ENCODE measurements around the gene MLX. TPM values are rescaled to one million over a fixed set of nuclear protein-coding genes. Genes with fewer than 3 reads are reported as not detected.

The MLX gene
- total RNA-seq, 1 experiment from 2014 or later: 37.5 TPM

- Mint-ChIP-seq H3K4me1 (ENCODE audit: low read depth, unreplicated experiment) (peaks cover 47% of the 10 kb centered on the region), H3K36me3 (ENCODE audit: insufficient read depth, unreplicated experiment) (peaks cover 13% of the 10 kb centered on the region), H3K27me3 (ENCODE audit: insufficient read depth, unreplicated experiment) (no peaks in the 10 kb centered on the region), H3K4me3 (ENCODE audit: unreplicated experiment) (no peak overlapping the region), H3K27ac (ENCODE audit: unreplicated experiment) (peak overlapping the region; percentile 45), H3K9me3 (ENCODE audit: unreplicated experiment) (no peaks in the 10 kb centered on the region)
- no peak for TF ChIP-seq CTCF (IDR thresholded peaks at IDR 0.05; ENCODE audit: insufficient read depth in 1 of 2, low read depth in 1 of 2, low read length in 1 of 2, severe bottlenecking in 1 of 2, unreplicated experiment in 1 of 2)
- DNase-seq: no peak
- POLR2A ChIA-PET: no interaction called here
- H3K4me3 ChIP-seq (ENCODE audit: low read depth, low read length): no peak overlapping the region
- BruUV-seq (replicated peaks): no TSS peak
- no peaks in the 10 kb centered on the region for H3K9me3 ChIP-seq
- intact Hi-C loops (cut with micrococcal nuclease; ENCODE audit: unreplicated experiment): no loop called here
- peaks cover 53% of the 10 kb centered on the region for H3K4me1 ChIP-seq
- H3K36me3 ChIP-seq (ENCODE audit: control insufficient read depth, insufficient read depth, low read length): peaks cover 1% of the 10 kb centered on the region; the same call in 1 of the 2 replicates
- no peaks in the 10 kb centered on the region for H3K27me3 ChIP-seq (replicated peaks; ENCODE audit: control insufficient read depth, insufficient read depth, low read length)
- CTCF ChIA-PET: no interaction called here
Observed at GRCh38 chr17:42525221-42525620, 41.7 kb upstream of the MLX start.

- Histone ChIP-seq H3K4me3 (ENCODE audit: low read depth, low read length) (no peak overlapping the region), H3K9me3 (no peaks in the 10 kb centered on the region), H3K27me3 (replicated peaks; ENCODE audit: control insufficient read depth, insufficient read depth, low read length) (no peaks in the 10 kb centered on the region), H3K4me1 (peaks cover 52% of the 10 kb centered on the region), H3K36me3 (ENCODE audit: control insufficient read depth, insufficient read depth, low read length) (peaks cover 1% of the 10 kb centered on the region; the same call in 1 of the 2 replicates)
- intact Hi-C loops (cut with micrococcal nuclease; ENCODE audit: unreplicated experiment): no loop called here
- Mint-ChIP-seq H3K4me3 (ENCODE audit: unreplicated experiment) (no peak overlapping the region), H3K27me3 (ENCODE audit: insufficient read depth, unreplicated experiment) (no peaks in the 10 kb centered on the region), H3K27ac (ENCODE audit: unreplicated experiment) (no peak overlapping the region), H3K4me1 (ENCODE audit: low read depth, unreplicated experiment) (peaks cover 47% of the 10 kb centered on the region), H3K9me3 (ENCODE audit: unreplicated experiment) (no peaks in the 10 kb centered on the region), H3K36me3 (ENCODE audit: insufficient read depth, unreplicated experiment) (peaks cover 13% of the 10 kb centered on the region)
- ChIA-PET POLR2A (no interaction called here), CTCF (no interaction called here)
- BruUV-seq (replicated peaks): no TSS peak
- DNase-seq: no peak
- TF ChIP-seq CTCF (IDR thresholded peaks at IDR 0.05; ENCODE audit: insufficient read depth in 1 of 2, low read depth in 1 of 2, low read length in 1 of 2, severe bottlenecking in 1 of 2, unreplicated experiment in 1 of 2): no peak
Observed at GRCh38 chr17:42526031-42526444, 40.9 kb upstream of the MLX start.

- ChIA-PET CTCF (interaction anchor here (0.6 to 1.3 kb wide), 22 partner anchors 8 to 1474 kb away, joined by 3 to 22 read pairs (median 5); partner anchors contain the start of genes CAVIN1, NAGLU, PSMC3IP and STAT3), POLR2A (no interaction called here)
- Histone ChIP-seq H3K4me3 (ENCODE audit: low read depth, low read length) (no peak overlapping the region), H3K36me3 (ENCODE audit: control insufficient read depth, insufficient read depth, low read length) (no peaks in the 10 kb centered on the region; the same call in 1 of the 2 replicates), H3K9me3 (no peaks in the 10 kb centered on the region), H3K27me3 (replicated peaks; ENCODE audit: control insufficient read depth, insufficient read depth, low read length) (no peaks in the 10 kb centered on the region), H3K4me1 (peaks cover 40% of the 10 kb centered on the region)
- Mint-ChIP-seq H3K4me3 (ENCODE audit: unreplicated experiment) (no peak overlapping the region), H3K27ac (ENCODE audit: unreplicated experiment) (no peak overlapping the region), H3K9me3 (ENCODE audit: unreplicated experiment) (no peaks in the 10 kb centered on the region), H3K27me3 (ENCODE audit: insufficient read depth, unreplicated experiment) (no peaks in the 10 kb centered on the region), H3K4me1 (ENCODE audit: low read depth, unreplicated experiment) (peaks cover 37% of the 10 kb centered on the region), H3K36me3 (ENCODE audit: insufficient read depth, unreplicated experiment) (peaks cover 12% of the 10 kb centered on the region)
- no peak for DNase-seq
- no peak for TF ChIP-seq CTCF (IDR thresholded peaks at IDR 0.05; ENCODE audit: insufficient read depth in 1 of 2, low read depth in 1 of 2, low read length in 1 of 2, severe bottlenecking in 1 of 2, unreplicated experiment in 1 of 2)
- no TSS peak for BruUV-seq (replicated peaks)
- intact Hi-C loops (cut with micrococcal nuclease; ENCODE audit: unreplicated experiment): loop anchor here (1.0 kb wide), 1 partner anchor 205 kb away; no protein-coding TSS in a partner anchor
Observed at GRCh38 chr17:42527932-42528331, 39.0 kb upstream of the MLX start.
